NCI-H2227 (cell line): Measurements from ENCODE around the gene DTNA.
"Not testable (repeated sequence)": the region's sequence is repeated elsewhere in the genome, so short reads cannot be mapped to it uniquely, and the experiment has no call there.

ENCODE experiments used
- DNase-seq: peaks from one replicate; lab custom pipeline; 2025; ENCODE audit not compliant: unreplicated experiment; lab: John Stamatoyannopoulos, UW

DTNA gene

GRCh38 chr18:34887881-34888580, 177.9 kb downstream of the DTNA start:
- no peak for DNase-seq

GRCh38 chr18:34890486-34891085, 180.5 kb downstream of the DTNA start:
- no peak for DNase-seq

- no peak for DNase-seq
Measured at GRCh38 chr18:34892379-34892778, 182.3 kb downstream of the DTNA start.

- no peak for DNase-seq
Measured at GRCh38 chr18:34893239-34893638, 183.1 kb downstream of the DTNA start.

- DNase-seq: no peak
Measured at GRCh38 chr18:34901299-34901698, 191.2 kb downstream of the DTNA start.

GRCh38 chr18:34904994-34905393, 194.9 kb downstream of the DTNA start:
- no peak for DNase-seq

GRCh38 chr18:34906985-34907384, 196.9 kb downstream of the DTNA start:
- DNase-seq: not testable (repeated sequence)

- no peak for DNase-seq
Measured at GRCh38 chr18:34909637-34910364, 199.7 kb downstream of the DTNA start.

- no peak for DNase-seq
Measured at GRCh38 chr18:34911081-34911480, 201.0 kb downstream of the DTNA start.

- DNase-seq: no peak
Measured at GRCh38 chr18:34911661-34912384, 201.7 kb downstream of the DTNA start.

- DNase-seq: no peak
Measured at GRCh38 chr18:34913837-34914661, 204.0 kb downstream of the DTNA start.

- no peak for DNase-seq
Measured at GRCh38 chr18:34915046-34915445, 204.9 kb downstream of the DTNA start.

- DNase-seq: not testable (repeated sequence)
Measured at GRCh38 chr18:34916539-34916938, 206.4 kb downstream of the DTNA start.

- DNase-seq: no peak
Measured at GRCh38 chr18:34918856-34919255, 208.8 kb downstream of the DTNA start.

- no peak for DNase-seq
Measured at GRCh38 chr18:34921226-34921625, 211.1 kb downstream of the DTNA start.

GRCh38 chr18:34921811-34922385, 211.8 kb downstream of the DTNA start:
- DNase-seq: no peak

GRCh38 chr18:34922594-34922993, 212.5 kb downstream of the DTNA start:
- not testable (repeated sequence) for DNase-seq

- DNase-seq: no peak
Measured at GRCh38 chr18:34923911-34924310, 213.8 kb downstream of the DTNA start.

- DNase-seq: no peak
Measured at GRCh38 chr18:34926683-34927082, 216.6 kb downstream of the DTNA start.

- no peak for DNase-seq
Measured at GRCh38 chr18:34928088-34928753, 218.1 kb downstream of the DTNA start.
